ENCODE results near the gene LINGO1. TPM values are rescaled to one million over a fixed set of nuclear protein-coding genes. Genes with fewer than 3 reads are reported as not detected.

LINGO1 gene
- total and polyA plus RNA-seq, 2 donors (not counting 1 experiment from before 2014, with no cell fraction given), result not detected

DNA sequence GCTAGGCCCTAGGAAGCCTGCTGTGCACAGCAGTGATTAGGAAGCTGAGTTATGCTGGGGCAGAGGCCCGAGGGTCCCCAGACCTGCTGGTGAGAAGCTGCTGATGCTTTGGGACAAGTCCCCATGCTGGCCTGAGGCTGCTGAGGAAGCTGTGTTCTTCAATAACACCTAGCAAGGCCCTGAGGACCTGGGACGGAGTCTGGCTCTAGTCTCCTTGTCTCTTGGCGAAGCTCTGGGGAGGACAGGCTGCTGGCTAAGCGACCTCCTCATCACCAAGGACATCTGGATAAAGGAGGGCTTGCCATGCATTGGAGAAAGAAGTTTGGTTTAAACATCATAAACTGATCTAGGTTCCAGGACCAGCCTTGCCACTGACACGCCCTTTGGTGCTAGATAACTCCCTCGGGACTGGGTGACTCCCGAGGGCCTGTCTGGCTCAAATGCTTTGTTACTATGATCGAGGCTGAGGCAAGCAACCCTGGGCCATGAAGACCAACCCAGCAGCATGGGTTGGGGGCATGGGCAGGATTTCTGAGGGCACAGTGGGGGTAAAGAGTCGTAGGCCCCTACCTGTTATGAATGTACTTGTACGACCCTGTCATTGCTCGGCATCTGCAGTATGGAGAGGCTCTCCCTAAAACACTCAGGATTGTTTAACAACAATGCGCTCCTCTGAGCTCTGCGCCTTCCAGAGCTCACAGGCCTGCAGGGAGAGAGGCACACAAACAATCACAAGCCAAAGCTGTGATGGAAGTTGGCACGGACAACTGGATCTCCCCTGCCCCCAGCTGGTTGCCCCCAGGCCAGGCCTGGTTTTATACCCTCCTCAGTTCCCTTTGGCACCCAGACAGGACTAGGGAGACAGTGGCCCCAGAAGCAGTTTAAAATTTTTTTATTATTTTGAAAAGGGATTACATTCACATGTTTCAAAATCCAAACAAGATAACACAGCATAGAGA, 64.4 kb downstream of the LINGO1 start:
- H3K4me3 Mint-ChIP-seq, result no peak overlapping the region
- intact Hi-C loops (cut with micrococcal nuclease), result no loop called here
- H3K9me3 ChIP-seq (ENCODE audit: control extremely low read depth in 1 of 3, control insufficient read depth in 2 of 3, insufficient read depth in 1 of 3, low read length in 2 of 3), result peaks cover 0 to 12% (median 0%) of the 10 kb centered on the region in 3 donors
- no peak overlapping the region for H3K27ac Mint-ChIP-seq
- no peaks in the 10 kb centered on the region for H4K20me1 ChIP-seq (ENCODE audit: control insufficient read depth, insufficient read depth, low read length, poor library complexity, severe bottlenecking)
- H3K4me3 ChIP-seq (ENCODE audit: control extremely low read depth in 1 of 5, extremely low read depth in 1 of 5, insufficient read depth in 1 of 5, low read depth in 2 of 5, low read length in 4 of 5), result no peak overlapping the region
- H3K9ac ChIP-seq (ENCODE audit: low read length), result no peak overlapping the region
- WGBS (ENCODE audit: insufficient coverage), result 83% methylated on average over 13 of the region's 14 CpGs
- H3K27ac ChIP-seq (ENCODE audit: low read length in 2 of 2), result no peak overlapping the region
- no peak for ATAC-seq (ENCODE audit: low read depth)
- CTCF ChIA-PET, result interaction anchor here (1.1 kb wide), 1 partner anchor 70 kb away, joined by 3 read pairs; no protein-coding TSS in a partner anchor
- no peaks in the 10 kb centered on the region for H3K79me2 ChIP-seq (ENCODE audit: control insufficient read depth, insufficient read depth, low read length)
- peaks cover 6% of the 10 kb centered on the region for H3K27me3 Mint-ChIP-seq
- POLR2A ChIA-PET, result no interaction called here
- H3K36me3 ChIP-seq (replicated peaks in 1 of 2; ENCODE audit: control extremely low read depth in 1 of 2, control insufficient read depth in 1 of 2, extremely low read depth in 1 of 2, insufficient read depth in 2 of 2, low read length in 1 of 2), result no peaks in the 10 kb centered on the region
- H3K4me1 ChIP-seq (ENCODE audit: control insufficient read depth in 2 of 2, insufficient read depth in 2 of 2, low read length in 2 of 2), result peaks cover 0 to 6% of the 10 kb centered on the region in 2 donors
- H3K27me3 ChIP-seq (replicated peaks in 1 of 4; ENCODE audit: control extremely low read depth in 1 of 4, control insufficient read depth in 3 of 4, insufficient read depth in 4 of 4, low read length in 3 of 4), result peaks cover 0 to 2% (median 0%) of the 10 kb centered on the region in 4 experiments
- no peak overlapping the region for H3K4me2 ChIP-seq (replicated peaks; ENCODE audit: low read depth, low read length, poor library complexity, severe bottlenecking)
- no peak for TF ChIP-seq EZH2 (IDR thresholded peaks at IDR 0.05; ENCODE audit: borderline replicate concordance, insufficient read depth, low read depth, low read length, poor library complexity, severe bottlenecking)
- TF ChIP-seq, protein P1, sequence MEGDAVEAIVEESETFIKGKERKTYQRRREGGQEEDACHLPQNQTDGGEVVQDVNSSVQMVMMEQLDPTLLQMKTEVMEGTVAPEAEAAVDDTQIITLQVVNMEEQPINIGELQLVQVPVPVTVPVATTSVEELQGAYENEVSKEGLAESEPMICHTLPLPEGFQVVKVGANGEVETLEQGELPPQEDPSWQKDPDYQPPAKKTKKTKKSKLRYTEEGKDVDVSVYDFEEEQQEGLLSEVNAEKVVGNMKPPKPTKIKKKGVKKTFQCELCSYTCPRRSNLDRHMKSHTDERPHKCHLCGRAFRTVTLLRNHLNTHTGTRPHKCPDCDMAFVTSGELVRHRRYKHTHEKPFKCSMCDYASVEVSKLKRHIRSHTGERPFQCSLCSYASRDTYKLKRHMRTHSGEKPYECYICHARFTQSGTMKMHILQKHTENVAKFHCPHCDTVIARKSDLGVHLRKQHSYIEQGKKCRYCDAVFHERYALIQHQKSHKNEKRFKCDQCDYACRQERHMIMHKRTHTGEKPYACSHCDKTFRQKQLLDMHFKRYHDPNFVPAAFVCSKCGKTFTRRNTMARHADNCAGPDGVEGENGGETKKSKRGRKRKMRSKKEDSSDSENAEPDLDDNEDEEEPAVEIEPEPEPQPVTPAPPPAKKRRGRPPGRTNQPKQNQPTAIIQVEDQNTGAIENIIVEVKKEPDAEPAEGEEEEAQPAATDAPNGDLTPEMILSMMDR (IDR thresholded peaks at IDR 0.05), result no peak
- no peaks in the 10 kb centered on the region for H3K9me3 Mint-ChIP-seq (ENCODE audit: insufficient read depth)
- H2AFZ ChIP-seq (ENCODE audit: insufficient read depth, low read depth, low read length, poor library complexity, severe bottlenecking), result no peak overlapping the region
- no peak for DNase-seq
- peaks cover 4% of the 10 kb centered on the region for H3K4me1 Mint-ChIP-seq

DNA sequence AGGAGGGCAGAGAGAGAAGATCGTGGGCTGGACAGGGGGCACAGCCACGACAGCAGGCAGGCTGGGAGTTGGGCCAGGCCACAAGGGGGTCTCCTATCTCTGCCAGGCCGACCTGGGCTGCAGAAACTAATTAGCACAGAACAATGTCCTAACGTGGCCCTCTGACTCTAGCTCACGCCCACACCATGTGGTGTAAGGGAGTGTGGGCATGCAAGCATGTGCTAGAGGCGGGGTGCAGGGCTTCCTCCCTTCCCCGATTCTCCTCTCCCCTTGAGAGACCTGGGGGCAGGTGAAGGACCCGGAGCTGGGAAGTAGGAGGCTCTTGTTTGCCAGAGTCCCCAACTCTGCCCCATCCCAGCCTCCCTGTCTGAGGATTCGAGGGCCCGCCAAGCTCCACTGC, 65.5 kb downstream of the LINGO1 start:
- Histone ChIP-seq H4K20me1 (ENCODE audit: control insufficient read depth, insufficient read depth, low read length, poor library complexity, severe bottlenecking) (no peaks in the 10 kb centered on the region), H3K27ac (ENCODE audit: low read length in 2 of 2) (no peak overlapping the region), H3K27me3 (replicated peaks in 1 of 4; ENCODE audit: control extremely low read depth in 1 of 4, control insufficient read depth in 3 of 4, insufficient read depth in 4 of 4, low read length in 3 of 4) (peaks cover 0 to 2% (median 0%) of the 10 kb centered on the region in 4 experiments), H3K79me2 (ENCODE audit: control insufficient read depth, insufficient read depth, low read length) (no peaks in the 10 kb centered on the region), H3K36me3 (replicated peaks in 1 of 2; ENCODE audit: control extremely low read depth in 1 of 2, control insufficient read depth in 1 of 2, extremely low read depth in 1 of 2, insufficient read depth in 2 of 2, low read length in 1 of 2) (no peaks in the 10 kb centered on the region), H3K9me3 (ENCODE audit: control extremely low read depth in 1 of 3, control insufficient read depth in 2 of 3, insufficient read depth in 1 of 3, low read length in 2 of 3) (peaks cover 0 to 12% (median 0%) of the 10 kb centered on the region in 3 donors), H3K4me3 (ENCODE audit: control extremely low read depth in 1 of 5, extremely low read depth in 1 of 5, insufficient read depth in 1 of 5, low read depth in 2 of 5, low read length in 4 of 5) (no peak overlapping the region), H3K4me1 (ENCODE audit: control insufficient read depth in 2 of 2, insufficient read depth in 2 of 2, low read length in 2 of 2) (peaks cover 0 to 6% of the 10 kb centered on the region in 2 donors), H2AFZ (ENCODE audit: insufficient read depth, low read depth, low read length, poor library complexity, severe bottlenecking) (no peak overlapping the region), H3K4me2 (replicated peaks; ENCODE audit: low read depth, low read length, poor library complexity, severe bottlenecking) (no peak overlapping the region), H3K9ac (ENCODE audit: low read length) (no peak overlapping the region)
- intact Hi-C loops (cut with micrococcal nuclease), result no loop called here
- Mint-ChIP-seq H3K9me3 (ENCODE audit: insufficient read depth) (no peaks in the 10 kb centered on the region), H3K4me1 (peaks cover 4% of the 10 kb centered on the region), H3K4me3 (no peak overlapping the region), H3K27ac (no peak overlapping the region), H3K27me3 (peaks cover 6% of the 10 kb centered on the region)
- DNase-seq (no peak), ATAC-seq (ENCODE audit: low read depth) (no peak)
- 91% methylated on average over 4 of the region's 10 CpGs for WGBS (ENCODE audit: insufficient coverage)
- ChIA-PET POLR2A (no interaction called here), CTCF (interaction anchor here (1.0 kb wide), 1 partner anchor 24 kb away, joined by 4 read pairs; no protein-coding TSS in a partner anchor)
- TF ChIP-seq EZH2 (IDR thresholded peaks at IDR 0.05; ENCODE audit: borderline replicate concordance, insufficient read depth, low read depth, low read length, poor library complexity, severe bottlenecking), result no peak
- TF ChIP-seq, protein P1 (IDR thresholded peaks at IDR 0.05), result no peak

Data from B cell (primary cell).